Mononuclear cell (primary cell): ENCODE data around the gene DIAPH2. TPM values are rescaled to one million over a fixed set of nuclear protein-coding genes. Genes with fewer than 3 reads are reported as not detected.

Experiments
- H3K27me3 ChIP-seq: 2 replicates; pipeline ENCODE4 v1.6.0; 2011; ENCODE audit warnings: low read length, control low read depth; ENCODE audit not compliant: insufficient read depth
- H3K4me1 ChIP-seq: 2 replicates; pipeline ENCODE4 v1.5.1; 2011; ENCODE audit warnings: mild to moderate bottlenecking, low read length, control low read depth; ENCODE audit not compliant: insufficient read depth
- H3K4me3 ChIP-seq: 2 replicates; pipeline ENCODE4 v1.5.1; 2011; ENCODE audit warnings: mild to moderate bottlenecking, low read length, moderate library complexity
- H3K9me3 ChIP-seq: 2 replicates; pipeline ENCODE4 v1.5.1; 2011; ENCODE audit warnings: low read depth, mild to moderate bottlenecking, control low read depth, low read length
- total RNA-seq: library from RNA; depleted of rRNA; stranded (reverse); fragments of >200 nt; gene quantifications from one replicate; pipeline ENCODE4 v1.2.3, GENCODE V29; 2012

The DIAPH2 gene
- total RNA-seq, 1 donor, result 31.0 TPM

- Histone ChIP-seq H3K4me3 (no peak overlapping the region), H3K4me1 (no peaks in the 10 kb centered on the region), H3K27me3 (no peaks in the 10 kb centered on the region), H3K9me3 (no peaks in the 10 kb centered on the region)
Observed at GRCh38 chrX:97504431-97504830, 819.8 kb downstream of the DIAPH2 start.

GRCh38 chrX:97517763-97518162 lies 833.1 kb downstream of the DIAPH2 start:
- H3K4me3 ChIP-seq, result no peak overlapping the region
- H3K9me3 ChIP-seq, result no peaks in the 10 kb centered on the region

GRCh38 chrX:97522307-97522706 lies 837.7 kb downstream of the DIAPH2 start:
- no peaks in the 10 kb centered on the region for H3K27me3 ChIP-seq
- H3K4me1 ChIP-seq, result no peaks in the 10 kb centered on the region
- no peak overlapping the region for H3K4me3 ChIP-seq
- no peaks in the 10 kb centered on the region for H3K9me3 ChIP-seq

More at GRCh38 chrX:97517763-97518162, 833.1 kb downstream of the DIAPH2 start:
- H3K27me3 ChIP-seq, result no peaks in the 10 kb centered on the region
- H3K4me1 ChIP-seq, result no peaks in the 10 kb centered on the region

GRCh38 chrX:97524340-97524739 lies 839.7 kb downstream of the DIAPH2 start:
- H3K9me3 ChIP-seq, result no peaks in the 10 kb centered on the region
- no peaks in the 10 kb centered on the region for H3K27me3 ChIP-seq
- H3K4me3 ChIP-seq, result no peak overlapping the region
- no peaks in the 10 kb centered on the region for H3K4me1 ChIP-seq

- H3K4me3 ChIP-seq, result no peak overlapping the region
- no peaks in the 10 kb centered on the region for H3K9me3 ChIP-seq
- H3K27me3 ChIP-seq, result no peaks in the 10 kb centered on the region
- H3K4me1 ChIP-seq, result no peaks in the 10 kb centered on the region
Observed at GRCh38 chrX:97524997-97525396, 840.4 kb downstream of the DIAPH2 start.

GRCh38 chrX:97525981-97526380 lies 841.3 kb downstream of the DIAPH2 start:
- Histone ChIP-seq H3K27me3 (no peaks in the 10 kb centered on the region), H3K4me3 (no peak overlapping the region), H3K9me3 (peaks cover 5% of the 10 kb centered on the region), H3K4me1 (no peaks in the 10 kb centered on the region)

GRCh38 chrX:97527725-97528124 lies 843.1 kb downstream of the DIAPH2 start:
- Histone ChIP-seq H3K4me1 (no peaks in the 10 kb centered on the region), H3K9me3 (peaks cover 5% of the 10 kb centered on the region), H3K4me3 (no peak overlapping the region)

GRCh38 chrX:97529536-97530200 lies 845.0 kb downstream of the DIAPH2 start:
- H3K4me3 ChIP-seq, result no peak overlapping the region
- H3K27me3 ChIP-seq, result no peaks in the 10 kb centered on the region
- peaks cover 5% of the 10 kb centered on the region for H3K9me3 ChIP-seq
- H3K4me1 ChIP-seq, result no peaks in the 10 kb centered on the region

More at GRCh38 chrX:97527725-97528124, 843.1 kb downstream of the DIAPH2 start:
- no peaks in the 10 kb centered on the region for H3K27me3 ChIP-seq

GRCh38 chrX:97531825-97532224 lies 847.2 kb downstream of the DIAPH2 start:
- H3K4me1 ChIP-seq, result no peaks in the 10 kb centered on the region
- H3K4me3 ChIP-seq, result no peak overlapping the region
- peaks cover 5% of the 10 kb centered on the region for H3K9me3 ChIP-seq
- no peaks in the 10 kb centered on the region for H3K27me3 ChIP-seq

- no peaks in the 10 kb centered on the region for H3K27me3 ChIP-seq
- no peaks in the 10 kb centered on the region for H3K4me1 ChIP-seq
- no peak overlapping the region for H3K4me3 ChIP-seq
- no peaks in the 10 kb centered on the region for H3K9me3 ChIP-seq
Observed at GRCh38 chrX:97538745-97539144, 854.1 kb downstream of the DIAPH2 start.

- Histone ChIP-seq H3K4me3 (no peak overlapping the region), H3K27me3 (no peaks in the 10 kb centered on the region), H3K9me3 (no peaks in the 10 kb centered on the region), H3K4me1 (no peaks in the 10 kb centered on the region)
Observed at GRCh38 chrX:97539970-97540519, 855.4 kb downstream of the DIAPH2 start.

GRCh38 chrX:97547877-97548578 lies 863.4 kb downstream of the DIAPH2 start:
- no peaks in the 10 kb centered on the region for H3K4me1 ChIP-seq
- H3K27me3 ChIP-seq, result no peaks in the 10 kb centered on the region
- no peaks in the 10 kb centered on the region for H3K9me3 ChIP-seq
- H3K4me3 ChIP-seq, result no peak overlapping the region

GRCh38 chrX:97551821-97552220 lies 867.2 kb downstream of the DIAPH2 start:
- H3K4me1 ChIP-seq, result no peaks in the 10 kb centered on the region
- H3K9me3 ChIP-seq, result no peaks in the 10 kb centered on the region
- H3K4me3 ChIP-seq, result no peak overlapping the region
- H3K27me3 ChIP-seq, result no peaks in the 10 kb centered on the region

- H3K27me3 ChIP-seq, result no peaks in the 10 kb centered on the region
- H3K4me3 ChIP-seq, result no peak overlapping the region
- H3K4me1 ChIP-seq, result no peaks in the 10 kb centered on the region
- no peaks in the 10 kb centered on the region for H3K9me3 ChIP-seq
Observed at GRCh38 chrX:97553833-97554232, 869.2 kb downstream of the DIAPH2 start.

GRCh38 chrX:97556359-97556758 lies 871.7 kb downstream of the DIAPH2 start:
- Histone ChIP-seq H3K27me3 (no peaks in the 10 kb centered on the region), H3K4me3 (no peak overlapping the region), H3K9me3 (no peaks in the 10 kb centered on the region), H3K4me1 (no peaks in the 10 kb centered on the region)
